Endothelial cell of umbilical vein (primary cell): ENCODE measurements around the gene FIG4.

Source experiments
- EZH2 ChIP-seq: IDR thresholded peaks from 2 replicates; pipeline ENCODE4 v1.6.1; 2012; ENCODE audit warnings: borderline replicate concordance, low read depth, mild to moderate bottlenecking, moderate library complexity, low read length, inconsistent platforms; ENCODE audit not compliant: severe bottlenecking
- POLR2AphosphoS5 ChIP-seq: IDR thresholded peaks from 2 replicates; pipeline ENCODE4 v1.6.1; 2012; ENCODE audit warnings: low read depth, mild to moderate bottlenecking, control low read depth, low read length, moderate library complexity; ENCODE audit not compliant: insufficient read depth
- TF ChIP-seq, protein P1 (sequence below), 2 donors: IDR thresholded peaks; 1 replicate in 1 of 2; 2 replicates in 1 of 2; pipeline ENCODE4 v1.5.1; 2011; ENCODE audit warnings: low read length in 2 of 2, mild to moderate bottlenecking in 2 of 2, moderate library complexity in 2 of 2, control low read depth in 1 of 2, inconsistent platforms in 1 of 2, low read depth in 1 of 2; ENCODE audit not compliant: insufficient read depth in 1 of 2; ENCODE audit errors: extremely low read depth in 1 of 2

GRCh38 chr6:109717971-109718370, 26.9 kb downstream of the FIG4 start:
- TF ChIP-seq, protein P1, sequence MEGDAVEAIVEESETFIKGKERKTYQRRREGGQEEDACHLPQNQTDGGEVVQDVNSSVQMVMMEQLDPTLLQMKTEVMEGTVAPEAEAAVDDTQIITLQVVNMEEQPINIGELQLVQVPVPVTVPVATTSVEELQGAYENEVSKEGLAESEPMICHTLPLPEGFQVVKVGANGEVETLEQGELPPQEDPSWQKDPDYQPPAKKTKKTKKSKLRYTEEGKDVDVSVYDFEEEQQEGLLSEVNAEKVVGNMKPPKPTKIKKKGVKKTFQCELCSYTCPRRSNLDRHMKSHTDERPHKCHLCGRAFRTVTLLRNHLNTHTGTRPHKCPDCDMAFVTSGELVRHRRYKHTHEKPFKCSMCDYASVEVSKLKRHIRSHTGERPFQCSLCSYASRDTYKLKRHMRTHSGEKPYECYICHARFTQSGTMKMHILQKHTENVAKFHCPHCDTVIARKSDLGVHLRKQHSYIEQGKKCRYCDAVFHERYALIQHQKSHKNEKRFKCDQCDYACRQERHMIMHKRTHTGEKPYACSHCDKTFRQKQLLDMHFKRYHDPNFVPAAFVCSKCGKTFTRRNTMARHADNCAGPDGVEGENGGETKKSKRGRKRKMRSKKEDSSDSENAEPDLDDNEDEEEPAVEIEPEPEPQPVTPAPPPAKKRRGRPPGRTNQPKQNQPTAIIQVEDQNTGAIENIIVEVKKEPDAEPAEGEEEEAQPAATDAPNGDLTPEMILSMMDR (IDR thresholded peaks at IDR 0.05; ENCODE audit: extremely low read depth in 1 of 2, insufficient read depth in 1 of 2, low read depth in 1 of 2, low read length in 2 of 2) = no peak
- TF ChIP-seq EZH2 (no peak), POLR2AphosphoS5 (no peak)
